Esophagus squamous epithelium (tissue), 5 donors: ENCODE results near the gene PI4KA. TPM values are rescaled to one million over a fixed set of nuclear protein-coding genes. Genes with fewer than 3 reads are reported as not detected.

Experiments
- DNase-seq: peaks from one replicate; lab custom pipeline; 2025; lab: John Stamatoyannopoulos, UW
- H3K27ac ChIP-seq, 4 donors: fragments of 200-600 bp; sonication (generic); one replicate each; pipeline ENCODE4 v1.5.1; 2016 to 2019; ENCODE audit warnings: mild to moderate bottlenecking in 1 of 4
- H3K27me3 ChIP-seq, 4 donors: fragments of 200-600 bp; sonication (generic); 1 replicate in 3 of 4; 2 replicates in 1 of 4; pipeline versions ENCODE4 v1.5.1 to v1.6.0; 2017 to 2021; ENCODE audit warnings: antibody characterized with exemption in 1 of 4
- H3K36me3 ChIP-seq, 3 donors: fragments of 200-600 bp; sonication (generic); one replicate each; pipeline ENCODE4 v1.5.1; 2016 to 2019
- H3K4me1 ChIP-seq, 3 donors: fragments of 200-600 bp; sonication (generic); one replicate each; pipeline ENCODE4 v1.5.1; 2017 to 2019
- H3K4me3 ChIP-seq, 4 donors: fragments of 200-600 bp; sonication (generic); 1 replicate in 3 of 4; 2 replicates in 1 of 4; pipeline ENCODE4 v1.5.1; 2016 to 2019; ENCODE audit warnings: mild to moderate bottlenecking in 2 of 4, moderate library complexity in 1 of 4
- H3K9me3 ChIP-seq, 3 donors: fragments of 200-600 bp; sonication (generic); one replicate each; pipeline ENCODE4 v1.5.1; 2016 to 2019
- CTCF ChIP-seq, 6 experiments: fragments of 450-650 bp in 4 of 6; fragments of 200-600 bp in 2 of 6; sonication (generic) in 2 of 6; IDR thresholded peaks; one replicate each; pipeline ENCODE4 v1.5.1; 2016 to 2019; ENCODE audit warnings: antibody characterized with exemption in 6 of 6, mild to moderate bottlenecking in 4 of 6, moderate library complexity in 4 of 6
- POLR2A ChIP-seq, 4 donors: fragments of 450-650 bp; IDR thresholded peaks; one replicate each; pipeline ENCODE4 v1.6.1; 2017; ENCODE audit warnings: antibody characterized with exemption in 4 of 4, mild to moderate bottlenecking in 4 of 4, moderate library complexity in 3 of 4
- WGBS, 2 donors: methylation state at CpG; one replicate each; pipeline ENCODE4 v1.1.5; 2018; 5-methylcytosine and 5-hydroxymethylcytosine counted together
- intact Hi-C: fragments of 100-400 bp; cut with DNase I; formaldehyde crosslinking; loops from one replicate; pipeline ENCODE4 v1.15.0; 2022
- total RNA-seq, 4 donors: library from RNA; depleted of rRNA; stranded (reverse); fragments of >200 nt; gene quantifications; one replicate each; pipeline ENCODE4 v1.1.0, GENCODE V29; 2016
- donor health status: DM: yes; HTN: yes; CAD: no.

PI4KA gene
- total RNA-seq, 4 donors from 2014 or later, result 25.4 to 48.6 (median 33.8) TPM

DNA sequence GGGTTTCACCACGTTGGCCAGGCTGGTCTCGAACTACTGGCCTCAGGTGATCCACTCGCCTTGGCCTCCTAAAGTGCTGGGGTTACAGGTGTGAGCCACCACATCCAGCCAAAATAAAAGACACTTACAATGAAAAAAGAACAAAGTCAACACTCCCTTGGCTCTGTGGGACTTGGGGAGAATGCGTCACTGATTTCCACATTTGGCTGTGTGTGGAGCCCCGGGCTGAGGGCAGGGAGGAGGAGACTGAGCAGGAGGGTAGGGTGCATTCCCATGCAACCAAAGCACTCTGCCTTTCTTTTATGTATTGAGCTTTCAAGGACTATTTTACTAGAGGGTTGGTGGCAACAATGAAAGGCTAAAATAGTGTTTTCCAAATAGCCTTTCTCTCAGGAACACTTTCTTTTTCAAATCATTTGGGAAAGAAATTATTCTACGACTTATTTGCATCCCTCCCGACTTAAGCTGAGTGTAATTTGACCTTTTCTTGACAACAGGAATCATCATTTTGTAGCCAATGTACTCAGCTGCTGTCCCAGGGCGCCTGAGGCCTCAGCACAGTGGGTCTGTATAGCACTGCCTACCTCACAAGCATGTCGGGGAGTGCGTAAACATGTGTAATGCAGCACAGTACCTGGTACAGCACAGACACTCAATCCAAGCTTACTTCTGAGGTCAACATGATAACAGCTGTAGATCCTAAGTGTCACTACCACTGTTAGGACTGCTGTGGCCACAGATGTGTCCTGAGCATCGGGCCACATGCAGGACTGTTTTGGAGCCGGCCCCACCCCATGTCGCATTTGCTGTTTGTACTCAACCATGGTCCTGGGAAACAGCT, 94.8 kb downstream of the PI4KA start:
- Histone ChIP-seq H3K27me3 (no peaks in the 10 kb centered on the region), H3K4me1 (no peaks in the 10 kb centered on the region), H3K4me3 (no peak overlapping the region), H3K36me3 (peaks cover 16 to 87% (median 32%) of the 10 kb centered on the region in 3 donors), H3K27ac (no peak overlapping the region), H3K9me3 (no peaks in the 10 kb centered on the region)
- no peak for TF ChIP-seq POLR2A (IDR thresholded peaks at IDR 0.05)
- TF ChIP-seq CTCF (IDR thresholded peaks at IDR 0.05), result no peak
- intact Hi-C loops, result no loop called here
- no peak for DNase-seq
- WGBS, 2 donors, result 90 to 94% methylated on average over 5 to 12 of the region's 13 CpGs

DNA sequence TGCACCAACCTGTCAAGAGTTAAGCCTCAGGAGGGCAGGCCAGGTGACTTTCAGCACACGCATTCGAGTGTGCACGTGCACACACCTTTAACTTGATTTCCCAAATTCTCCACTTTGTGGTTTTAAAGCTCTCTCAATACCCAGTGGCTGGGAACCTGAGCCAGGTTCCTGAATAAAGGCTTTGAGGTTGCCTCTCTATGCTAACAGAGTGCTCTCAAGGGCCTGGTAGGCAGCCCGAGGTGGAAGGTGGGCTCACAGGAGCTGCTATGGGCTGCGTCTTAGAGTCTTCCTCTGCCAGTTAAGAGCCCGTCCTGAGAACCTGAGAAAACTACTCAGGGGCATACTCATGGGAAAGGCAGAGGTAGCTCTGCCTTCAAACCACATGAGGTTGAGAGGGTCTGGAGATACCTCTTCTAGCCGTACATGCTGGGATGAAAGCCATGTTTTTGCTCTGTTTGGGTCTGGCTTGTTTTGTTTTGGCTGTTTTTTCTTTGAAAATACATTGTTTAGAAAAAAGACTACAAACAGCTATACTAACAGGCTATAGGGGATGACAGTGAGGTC, 96.3 kb downstream of the PI4KA start:
- no peaks in the 10 kb centered on the region for H3K9me3 ChIP-seq
- no peak overlapping the region for H3K27ac ChIP-seq
- no peak for DNase-seq
- intact Hi-C loops, result no loop called here
- H3K36me3 ChIP-seq, result peaks cover 16 to 87% (median 32%) of the 10 kb centered on the region in 3 donors
- H3K27me3 ChIP-seq, result no peaks in the 10 kb centered on the region
- H3K4me1 ChIP-seq, result no peaks in the 10 kb centered on the region
- no peak overlapping the region for H3K4me3 ChIP-seq
- 86 to 91% methylated on average over 5 to 6 of the region's 7 CpGs for WGBS, 2 donors
- TF ChIP-seq CTCF (IDR thresholded peaks at IDR 0.05) (no peak), POLR2A (IDR thresholded peaks at IDR 0.05) (no peak)

GRCh38 chr22:20761536-20761935, 97.1 kb downstream of the PI4KA start:
- H3K9me3 ChIP-seq, result no peaks in the 10 kb centered on the region
- H3K27ac ChIP-seq, result no peak overlapping the region
- DNase-seq, result no peak
- intact Hi-C loops, result no loop called here
- peaks cover 16 to 91% (median 32%) of the 10 kb centered on the region in 3 donors for H3K36me3 ChIP-seq
- no peaks in the 10 kb centered on the region for H3K27me3 ChIP-seq
- no peaks in the 10 kb centered on the region for H3K4me1 ChIP-seq
- 60 to 72% methylated on average over 2 of the region's 2 CpGs for WGBS, 2 donors
- no peak overlapping the region for H3K4me3 ChIP-seq
- TF ChIP-seq CTCF (IDR thresholded peaks at IDR 0.05) (no peak), POLR2A (IDR thresholded peaks at IDR 0.05) (no peak)

DNA sequence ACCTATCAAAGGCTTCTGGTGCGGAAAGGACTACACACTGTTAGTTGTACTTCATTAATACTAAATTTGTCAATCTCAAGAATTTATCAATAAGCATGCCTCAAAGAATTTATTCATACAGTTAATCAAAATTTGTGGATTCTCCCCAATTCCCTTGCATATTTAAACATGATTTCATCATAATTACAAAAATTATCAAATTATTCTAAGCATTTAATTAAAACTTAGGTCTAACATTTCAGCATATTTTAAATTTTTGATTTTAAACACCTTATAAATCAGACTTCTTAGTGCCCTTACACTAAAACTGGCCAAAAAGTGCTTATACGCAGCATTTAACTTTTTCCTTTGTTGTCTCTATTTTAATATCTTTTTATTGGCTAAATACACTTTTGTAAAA, 98.5 kb downstream of the PI4KA start:
- 94 to 97% methylated on average over 2 of the region's 2 CpGs for WGBS, 2 donors
- Histone ChIP-seq H3K4me1 (no peaks in the 10 kb centered on the region), H3K27ac (no peak overlapping the region), H3K27me3 (no peaks in the 10 kb centered on the region), H3K36me3 (peaks cover 12 to 93% (median 29%) of the 10 kb centered on the region in 3 donors), H3K9me3 (no peaks in the 10 kb centered on the region), H3K4me3 (no peak overlapping the region)
- no peak for DNase-seq
- intact Hi-C loops, result no loop called here
- no peak for TF ChIP-seq POLR2A (IDR thresholded peaks at IDR 0.05)
- TF ChIP-seq CTCF (IDR thresholded peaks at IDR 0.05), result no peak

DNA sequence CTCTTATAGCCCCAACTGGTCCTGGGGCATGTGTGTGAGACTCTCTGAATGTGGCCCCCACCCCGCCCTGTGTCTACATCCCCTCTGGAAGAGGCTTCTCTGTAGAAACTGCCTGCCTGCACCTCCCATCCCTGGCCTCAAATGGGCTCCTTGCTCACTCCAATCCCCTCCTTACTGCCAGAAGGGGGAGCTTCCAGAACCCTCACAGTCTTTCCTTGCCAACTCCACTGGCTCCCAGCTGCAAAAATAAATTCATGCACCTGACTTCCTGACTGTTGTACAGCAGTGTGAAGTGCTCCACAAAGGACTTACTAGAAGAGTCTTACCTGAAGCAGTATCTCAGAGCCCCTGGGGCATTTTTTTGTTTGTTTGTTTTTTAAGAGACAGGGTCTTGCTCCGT, 99.9 kb downstream of the PI4KA start:
- TF ChIP-seq CTCF (IDR thresholded peaks at IDR 0.05) (no peak), POLR2A (IDR thresholded peaks at IDR 0.05) (no peak)
- H3K4me1 ChIP-seq, result no peaks in the 10 kb centered on the region
- no peak for DNase-seq
- no peaks in the 10 kb centered on the region for H3K9me3 ChIP-seq
- intact Hi-C loops, result no loop called here
- 92 to 100% methylated on average over 1 to 2 of the region's 2 CpGs for WGBS, 2 donors
- H3K36me3 ChIP-seq, result peaks cover 0 to 90% (median 15%) of the 10 kb centered on the region in 3 donors
- no peaks in the 10 kb centered on the region for H3K27me3 ChIP-seq
- H3K27ac ChIP-seq, result no peak overlapping the region
- no peak overlapping the region for H3K4me3 ChIP-seq
